ENCODE data around the gene OR52K2. TPM values are rescaled to one million over a fixed set of nuclear protein-coding genes. Genes with fewer than 3 reads are reported as not detected.

The OR52K2 gene
- total RNA-seq, 2 experiments from 2014 or later: not detected

GRCh38 chr11:4467811-4468606, 18.9 kb downstream of the OR52K2 start:
- no peak for DNase-seq (ENCODE audit: low spot score)
- POLR2A ChIA-PET: no interaction called here
- Histone ChIP-seq H3K4me2 (ENCODE audit: low read length) (no peak overlapping the region), H3K4me3 (ENCODE audit: low read depth, low read length, poor library complexity, severe bottlenecking) (no peak overlapping the region), H2AFZ (ENCODE audit: low read length) (no peak overlapping the region), H3K27ac (ENCODE audit: low read depth, low read length, poor library complexity, severe bottlenecking) (no peak overlapping the region), H3K4me1 (ENCODE audit: insufficient read depth, low read length, poor library complexity, severe bottlenecking) (no peaks in the 10 kb centered on the region), H4K20me1 (ENCODE audit: insufficient read depth, low read length) (no peaks in the 10 kb centered on the region), H3K9me3 (ENCODE audit: low read length) (no peaks in the 10 kb centered on the region), H3K9me2 (ENCODE audit: insufficient read depth, low read length) (no peaks in the 10 kb centered on the region), H3K79me2 (ENCODE audit: insufficient read depth, low read depth, low read length) (no peaks in the 10 kb centered on the region), H3K36me3 (ENCODE audit: insufficient read depth, low read length) (no peaks in the 10 kb centered on the region)
- TF ChIP-seq EZH2phosphoT487 (IDR thresholded peaks at IDR 0.05; ENCODE audit: borderline replicate concordance, low read depth, low read length): no peak
- TF ChIP-seq CTCF (conservative IDR thresholded peaks at IDR 0.05; ENCODE audit: low read length): no peak
- no TSS peak for BruUV-seq (replicated peaks)
- intact Hi-C loops (cut with micrococcal nuclease; ENCODE audit: unreplicated experiment): no loop called here
- CTCF ChIA-PET (ENCODE audit: unreplicated experiment): no interaction called here

DNA sequence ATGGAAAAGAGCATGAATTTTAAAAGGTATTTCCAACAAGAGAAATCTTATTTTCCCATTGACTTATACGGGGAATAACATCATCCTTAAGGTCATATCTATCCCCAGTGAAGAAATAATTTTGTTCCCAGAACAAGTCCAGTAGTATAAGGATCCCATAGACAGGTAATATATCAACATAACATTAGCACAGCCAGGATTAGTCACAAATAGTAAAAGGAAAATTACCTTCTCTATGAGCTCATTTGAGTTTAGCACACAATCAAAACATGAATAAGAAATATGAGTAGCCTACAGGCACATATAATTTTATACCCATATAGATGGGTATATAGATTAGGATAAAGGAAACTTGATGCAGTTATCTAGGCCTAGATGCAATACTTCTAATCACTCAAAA, 30.5 kb downstream of the OR52K2 start:
- H3K4me2 ChIP-seq (ENCODE audit: low read length): no peak overlapping the region
- H3K27ac ChIP-seq (ENCODE audit: low read depth, low read length, poor library complexity, severe bottlenecking): no peak overlapping the region
- ChIA-PET POLR2A (no interaction called here), CTCF (ENCODE audit: unreplicated experiment) (no interaction called here)
- H2AFZ ChIP-seq (ENCODE audit: low read length): no peak overlapping the region
- H3K4me3 ChIP-seq (ENCODE audit: low read depth, low read length, poor library complexity, severe bottlenecking): no peak overlapping the region
- no peaks in the 10 kb centered on the region for H3K36me3 ChIP-seq (ENCODE audit: insufficient read depth, low read length)
- no peak for DNase-seq (ENCODE audit: low spot score)
- no peaks in the 10 kb centered on the region for H3K4me1 ChIP-seq (ENCODE audit: insufficient read depth, low read length, poor library complexity, severe bottlenecking)
- H3K9me2 ChIP-seq (ENCODE audit: insufficient read depth, low read length): no peaks in the 10 kb centered on the region
- no peaks in the 10 kb centered on the region for H3K9me3 ChIP-seq (ENCODE audit: low read length)
- intact Hi-C loops (cut with micrococcal nuclease; ENCODE audit: unreplicated experiment): no loop called here
- TF ChIP-seq CTCF (conservative IDR thresholded peaks at IDR 0.05; ENCODE audit: low read length) (no peak), EZH2phosphoT487 (IDR thresholded peaks at IDR 0.05; ENCODE audit: borderline replicate concordance, low read depth, low read length) (no peak)
- H4K20me1 ChIP-seq (ENCODE audit: insufficient read depth, low read length): no peaks in the 10 kb centered on the region
- H3K79me2 ChIP-seq (ENCODE audit: insufficient read depth, low read depth, low read length): no peaks in the 10 kb centered on the region
- BruUV-seq (replicated peaks): no TSS peak

DNA sequence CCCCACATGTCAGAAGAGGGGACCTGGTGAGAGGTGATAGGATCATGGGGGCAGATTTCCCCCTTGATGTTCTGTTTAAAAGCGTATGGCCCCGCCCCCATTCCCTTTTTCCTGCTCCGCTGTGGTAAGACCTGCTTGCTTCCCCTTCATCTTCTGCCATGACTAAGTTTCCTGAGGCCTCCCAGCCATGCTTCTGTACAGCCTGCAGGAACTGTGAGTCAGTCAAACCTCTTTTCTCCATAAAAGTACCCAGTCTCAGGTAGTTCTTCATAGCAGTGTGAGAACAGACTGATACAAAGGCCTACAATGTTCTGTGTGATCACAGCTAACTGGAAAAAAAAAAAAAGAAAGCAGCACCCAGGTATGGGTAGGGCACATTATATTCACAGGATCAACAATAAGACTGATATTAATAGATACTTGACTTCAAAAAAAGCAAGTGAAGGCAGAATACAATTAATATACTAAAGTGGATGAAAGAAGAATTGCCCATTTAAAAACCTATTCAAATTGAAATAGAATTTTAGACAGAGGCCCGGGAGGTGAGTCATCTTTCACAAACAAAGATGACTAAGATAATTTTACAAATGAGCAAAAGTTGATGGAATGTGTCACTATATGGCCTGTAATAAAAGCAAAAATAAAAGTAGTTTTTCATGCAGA, 31.6 kb downstream of the OR52K2 start:
- H3K4me3 ChIP-seq (ENCODE audit: low read depth, low read length, poor library complexity, severe bottlenecking): no peak overlapping the region
- H3K27ac ChIP-seq (ENCODE audit: low read depth, low read length, poor library complexity, severe bottlenecking): no peak overlapping the region
- no peak for DNase-seq (ENCODE audit: low spot score)
- no peaks in the 10 kb centered on the region for H3K9me2 ChIP-seq (ENCODE audit: insufficient read depth, low read length)
- POLR2A ChIA-PET: no interaction called here
- intact Hi-C loops (cut with micrococcal nuclease; ENCODE audit: unreplicated experiment): no loop called here
- H3K4me1 ChIP-seq (ENCODE audit: insufficient read depth, low read length, poor library complexity, severe bottlenecking): no peaks in the 10 kb centered on the region
- H3K79me2 ChIP-seq (ENCODE audit: insufficient read depth, low read depth, low read length): no peaks in the 10 kb centered on the region
- H3K36me3 ChIP-seq (ENCODE audit: insufficient read depth, low read length): no peaks in the 10 kb centered on the region
- H3K4me2 ChIP-seq (ENCODE audit: low read length): no peak overlapping the region
- no peak overlapping the region for H2AFZ ChIP-seq (ENCODE audit: low read length)
- no peaks in the 10 kb centered on the region for H3K9me3 ChIP-seq (ENCODE audit: low read length)
- H4K20me1 ChIP-seq (ENCODE audit: insufficient read depth, low read length): no peaks in the 10 kb centered on the region
- TF ChIP-seq CTCF (conservative IDR thresholded peaks at IDR 0.05; ENCODE audit: low read length): no peak
- no peak for TF ChIP-seq EZH2phosphoT487 (IDR thresholded peaks at IDR 0.05; ENCODE audit: borderline replicate concordance, low read depth, low read length)
- no TSS peak for BruUV-seq (replicated peaks)
- CTCF ChIA-PET (ENCODE audit: unreplicated experiment): no interaction called here
